LNCaP clone FGC (cell line): ENCODE data around the gene EHMT1.

Source experiments
- DNase-seq: peaks from one replicate; pipeline ENCODE4 v3.0.0-alpha.2; 2011; ENCODE audit warnings: low read depth
- H3K4me3 ChIP-seq: 2 replicates; pipeline ENCODE4 v1.5.1; 2011; ENCODE audit warnings: mild to moderate bottlenecking, low read depth, low read length, control low read depth
- CTCF ChIP-seq: IDR thresholded peaks from 2 replicates; pipeline ENCODE4 v1.5.1; 2012; ENCODE audit warnings: mild to moderate bottlenecking; ENCODE audit not compliant: control insufficient read depth, insufficient read depth; ENCODE audit errors: extremely low read depth

EHMT1 gene

GRCh38 chr9:137741330-137741729 lies 122.5 kb downstream of the EHMT1 start:
- no peak overlapping the region for H3K4me3 ChIP-seq
- TF ChIP-seq CTCF: no peak
- no peak for DNase-seq

- DNase-seq: no peak
- no peak for TF ChIP-seq CTCF
- H3K4me3 ChIP-seq: no peak overlapping the region
These were observed 123.9 kb downstream of the EHMT1 start for GRCh38 chr9:137742698-137743097.

- DNase-seq: no peak
- H3K4me3 ChIP-seq: no peak overlapping the region
- TF ChIP-seq CTCF: no peak
These were observed 124.9 kb downstream of the EHMT1 start for GRCh38 chr9:137743695-137744094.

- peak; percentile 85 for DNase-seq
- TF ChIP-seq CTCF: no peak
- peak overlapping the region; percentile 28 for H3K4me3 ChIP-seq
These were observed 125.9 kb downstream of the EHMT1 start for GRCh38 chr9:137744632-137745183.

GRCh38 chr9:137745541-137745991 lies 126.8 kb downstream of the EHMT1 start:
- DNase-seq: peak; percentile 56

GRCh38 chr9:137748311-137748710 lies 129.5 kb downstream of the EHMT1 start:
- no peak for DNase-seq
- no peak overlapping the region for H3K4me3 ChIP-seq
- no peak for TF ChIP-seq CTCF

More at GRCh38 chr9:137745541-137745991, 126.8 kb downstream of the EHMT1 start:
- TF ChIP-seq CTCF: no peak
- peak overlapping the region; percentile 28 for H3K4me3 ChIP-seq

- no peak for TF ChIP-seq CTCF
- DNase-seq: no peak
- H3K4me3 ChIP-seq: no peak overlapping the region
These were observed 129.9 kb downstream of the EHMT1 start for GRCh38 chr9:137748741-137749140.
